ENCODE measurements around the gene ADAM12. TPM values are rescaled to one million over a fixed set of nuclear protein-coding genes. Genes with fewer than 3 reads are reported as not detected.

Gene ADAM12
- total and polyA plus RNA-seq, 2 of the 13 experiments (the other 11 are each of a cell fraction or from before 2014, with no cell fraction given): not detected

GRCh38 chr10:126034586-126034985 lies 353.7 kb downstream of the ADAM12 start:
- CTCF ChIA-PET (ENCODE audit: low intra/inter-chr PET ratio, low total read pairs): no interaction called here
- H2AFZ ChIP-seq (ENCODE audit: low read length): no peak overlapping the region
- no peak for ATAC-seq
- H3K27me3 ChIP-seq (ENCODE audit: control insufficient read depth in 1 of 2, insufficient read depth in 2 of 2, low read length in 2 of 2): peaks cover 0 to 12% of the 10 kb centered on the region in 2 experiments; a peak in 3 of 5 replicates
- H3K79me2 ChIP-seq (ENCODE audit: insufficient read depth, low read length): no peaks in the 10 kb centered on the region
- FAIRE-seq: no peak
- no peak overlapping the region for H3K4me3 ChIP-seq (replicated peaks in 1 of 3; ENCODE audit: insufficient read depth in 1 of 3, low read depth in 2 of 3, low read length in 3 of 3)
- H4K20me1 ChIP-seq (ENCODE audit: insufficient read depth, low read length): no peaks in the 10 kb centered on the region
- intact Hi-C loops (cut with micrococcal nuclease; ENCODE audit: unreplicated experiment): no loop called here
- TF ChIP-seq, protein P1, sequence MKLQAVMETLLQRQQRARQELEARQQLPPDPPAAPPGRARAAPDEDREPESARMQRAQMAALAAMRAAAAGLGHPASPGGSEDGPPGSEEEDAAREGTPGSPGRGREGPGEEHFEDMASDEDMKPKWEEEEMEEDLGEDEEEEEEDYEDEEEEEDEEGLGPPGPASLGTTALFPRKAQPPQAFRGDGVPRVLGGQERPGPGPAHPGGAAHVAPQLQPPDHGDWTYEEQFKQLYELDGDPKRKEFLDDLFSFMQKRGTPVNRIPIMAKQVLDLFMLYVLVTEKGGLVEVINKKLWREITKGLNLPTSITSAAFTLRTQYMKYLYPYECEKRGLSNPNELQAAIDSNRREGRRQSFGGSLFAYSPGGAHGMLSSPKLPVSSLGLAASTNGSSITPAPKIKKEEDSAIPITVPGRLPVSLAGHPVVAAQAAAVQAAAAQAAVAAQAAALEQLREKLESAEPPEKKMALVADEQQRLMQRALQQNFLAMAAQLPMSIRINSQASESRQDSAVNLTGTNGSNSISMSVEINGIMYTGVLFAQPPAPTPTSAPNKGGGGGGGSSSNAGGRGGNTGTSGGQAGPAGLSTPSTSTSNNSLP (IDR thresholded peaks at IDR 0.05; ENCODE audit: low read depth, low read length): no peak
- peak; percentile 46; the same call in 1 of the 2 replicates for TF ChIP-seq CEBPB (IDR thresholded peaks at IDR 0.05; ENCODE audit: borderline replicate concordance, low read depth, low read length)
- no peak for DNase-seq (ENCODE audit: low spot score)
- H3K9me3 ChIP-seq (ENCODE audit: low read length): peaks cover 12% of the 10 kb centered on the region; the same call in 1 of the 2 replicates
- POLR2A ChIA-PET: no interaction called here
- no peaks in the 10 kb centered on the region for H3K36me3 ChIP-seq (replicated peaks in 1 of 2; ENCODE audit: control insufficient read depth in 1 of 2, insufficient read depth in 2 of 2, low read length in 2 of 2)
- no peak overlapping the region for H3K27ac ChIP-seq (ENCODE audit: extremely low read length, insufficient read depth, low read length)
- WGBS (ENCODE audit: low lambda C conversion rate): 18% methylated on average over 2 of the region's 2 CpGs
- no peak overlapping the region for H3K9ac ChIP-seq (ENCODE audit: insufficient read depth, low read depth, low read length)
- in situ Hi-C loops (cut with HindIII; ENCODE audit: extremely low pct_ligation_motif_present, low pct_unique_long_range_greater_than_20kb): no loop called here
- no peak overlapping the region for H3K4me2 ChIP-seq (ENCODE audit: low read depth, low read length)
- no peaks in the 10 kb centered on the region for H3K4me1 ChIP-seq (ENCODE audit: insufficient read depth, low read length)
- no TSS peak for BruUV-seq (replicated peaks)

DNA sequence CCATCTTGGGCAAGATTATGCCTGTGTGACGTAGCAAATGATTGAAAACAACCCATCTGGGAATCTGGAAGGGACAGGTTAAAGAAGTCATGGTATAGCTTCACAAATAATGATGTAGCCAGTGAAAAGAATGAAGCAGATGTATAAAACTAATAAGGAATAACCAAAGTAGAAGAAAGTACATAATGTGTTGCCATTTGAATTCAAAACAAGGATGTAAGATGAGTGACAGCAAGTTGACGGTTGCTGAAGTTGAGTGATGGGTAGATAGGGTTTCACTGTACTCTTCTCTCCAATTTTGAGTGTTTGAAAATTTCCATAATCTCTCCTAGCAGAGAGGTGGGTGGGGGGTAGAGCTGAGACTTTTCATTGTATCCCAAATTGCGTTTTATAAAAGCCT lies 358.3 kb downstream of the ADAM12 start:
- no peaks in the 10 kb centered on the region for H3K79me2 ChIP-seq (ENCODE audit: insufficient read depth, low read length)
- peak; percentile 39; the same call in 1 of the 2 replicates for TF ChIP-seq CREB1 (IDR thresholded peaks at IDR 0.05)
- TF ChIP-seq CREB1 (CRISPR knock-in tag; IDR thresholded peaks at IDR 0.05): no peak
- TF ChIP-seq DBP (CRISPR knock-in tag; IDR thresholded peaks at IDR 0.05; ENCODE audit: not compliant biosample characterization): no peak
- FAIRE-seq: no peak
- H3K36me3 ChIP-seq (replicated peaks in 1 of 2; ENCODE audit: control insufficient read depth in 1 of 2, insufficient read depth in 2 of 2, low read length in 2 of 2): no peaks in the 10 kb centered on the region
- no peak overlapping the region for H3K9ac ChIP-seq (ENCODE audit: insufficient read depth, low read depth, low read length)
- DNase-seq (ENCODE audit: low spot score): no peak
- no peak overlapping the region for H3K4me3 ChIP-seq (replicated peaks in 1 of 3; ENCODE audit: insufficient read depth in 1 of 3, low read depth in 2 of 3, low read length in 3 of 3)
- BruUV-seq (replicated peaks): no TSS peak
- H3K4me1 ChIP-seq (ENCODE audit: insufficient read depth, low read length): no peaks in the 10 kb centered on the region
- WGBS (ENCODE audit: low lambda C conversion rate): 9% methylated on average over 3 of the region's 3 CpGs
- in situ Hi-C loops (cut with HindIII; ENCODE audit: extremely low pct_ligation_motif_present, low pct_unique_long_range_greater_than_20kb): no loop called here
- intact Hi-C loops (cut with micrococcal nuclease; ENCODE audit: unreplicated experiment): no loop called here
- CTCF ChIA-PET (ENCODE audit: low intra/inter-chr PET ratio, low total read pairs): no interaction called here
- H3K9me3 ChIP-seq (ENCODE audit: low read length): peaks cover 12% of the 10 kb centered on the region; the same call in 1 of the 2 replicates
- POLR2A ChIA-PET: no interaction called here
- H3K27me3 ChIP-seq (ENCODE audit: control insufficient read depth in 1 of 2, insufficient read depth in 2 of 2, low read length in 2 of 2): no peaks in the 10 kb centered on the region
- no peak overlapping the region for H3K4me2 ChIP-seq (ENCODE audit: low read depth, low read length)
- no peak for ATAC-seq
- no peaks in the 10 kb centered on the region for H4K20me1 ChIP-seq (ENCODE audit: insufficient read depth, low read length)
- H2AFZ ChIP-seq (ENCODE audit: low read length): no peak overlapping the region
- no peak overlapping the region for H3K27ac ChIP-seq (ENCODE audit: extremely low read length, insufficient read depth, low read length)
